Activated T-cell treated with anti-CD3 and anti-CD28 coated beads, Interleukin-2, amount 50 U/mL, for 4 hours (primary cell): Measurements from ENCODE around the gene ALAS1. TPM values are rescaled to one million over a fixed set of nuclear protein-coding genes. Genes with fewer than 3 reads are reported as not detected.
A peak's percentile ranks its signal among the peaks of the same experiment; 100 is the strongest.
"Not testable (repeated sequence)": the region's sequence is repeated elsewhere in the genome, so short reads cannot be mapped to it uniquely, and the experiment has no call there.

Source experiments
- ATAC-seq, 2 donors: fragments of 200-7000 bp; cut with Tn5 transposase; one replicate each; pipeline ENCODE4 v1.10.0; 2021
- DNase-seq: peaks from one replicate; pipeline ENCODE4 v3.0.0-alpha.2; 2020
- H3K27me3 Mint-ChIP-seq: one replicate; pipeline ENCODE4 v1.8.0; 2021; ENCODE audit warnings: low read depth, mixed read lengths
- H3K36me3 Mint-ChIP-seq: one replicate; pipeline ENCODE4 v1.8.0; 2022; ENCODE audit warnings: mixed read lengths; ENCODE audit not compliant: insufficient read depth
- H3K4me1 Mint-ChIP-seq: one replicate; pipeline ENCODE4 v1.8.0; 2021; ENCODE audit warnings: low read depth, mixed read lengths
- H3K4me3 Mint-ChIP-seq: one replicate; pipeline ENCODE4 v1.8.0; 2021; ENCODE audit warnings: mild to moderate bottlenecking, moderate library complexity, mixed read lengths
- H3K9me3 Mint-ChIP-seq: one replicate; pipeline ENCODE4 v1.8.0; 2021; ENCODE audit warnings: mixed read lengths
- total RNA-seq, 3 donors: library from RNA; stranded (reverse); gene quantifications; one replicate each; pipeline ENCODE4 v1.2.1, GENCODE V29; 2021

ALAS1 gene
- total RNA-seq, 3 donors from 2014 or later = 61.8 to 70.9 (median 66.2) TPM

DNA sequence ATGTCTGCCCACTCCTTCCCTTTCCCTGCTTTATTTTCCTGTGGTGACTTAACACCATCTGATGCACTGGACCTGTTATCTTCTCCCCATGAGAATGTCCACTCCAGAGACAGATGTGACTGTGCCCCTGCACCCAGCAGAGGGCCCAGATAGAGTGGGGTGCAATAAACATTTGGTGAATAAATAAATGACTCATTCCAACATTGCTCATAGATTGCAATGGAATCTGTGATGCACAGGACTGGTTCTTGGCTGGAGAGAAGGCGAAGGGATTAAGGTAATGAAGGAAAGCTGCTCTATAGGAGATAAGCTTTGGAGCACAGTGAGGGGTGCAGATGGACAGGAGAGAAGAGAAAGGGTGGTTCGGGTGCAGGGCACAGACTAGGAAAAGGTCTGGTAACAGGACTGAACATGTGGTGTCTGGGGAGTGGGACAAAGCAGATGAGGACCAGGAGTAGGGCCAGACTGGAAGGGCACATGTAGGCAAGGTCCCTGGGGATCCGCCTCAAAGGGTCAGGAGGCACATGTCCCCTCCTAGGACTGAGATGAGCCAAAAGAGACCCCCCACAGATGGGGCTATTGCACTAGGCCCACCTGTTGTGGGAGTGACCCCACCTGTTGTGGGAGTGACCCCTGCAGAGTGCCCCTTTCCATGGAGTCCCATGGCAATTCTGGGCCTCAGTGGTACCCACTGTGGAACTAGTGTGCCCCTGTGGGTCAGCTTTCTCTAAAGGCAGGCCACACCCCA lies 26.3 kb upstream of the ALAS1 start:
- H3K4me1 Mint-ChIP-seq = no peaks in the 10 kb centered on the region
- ATAC-seq (peak in 1 of 2 donors; percentile 38), DNase-seq (no peak)

GRCh38 chr3:52172262-52172757 lies 25.6 kb upstream of the ALAS1 start:
- H3K4me3 Mint-ChIP-seq = no peak overlapping the region
- no peaks in the 10 kb centered on the region for H3K4me1 Mint-ChIP-seq
- no peak for DNase-seq
- no peak for ATAC-seq
- no peaks in the 10 kb centered on the region for H3K9me3 Mint-ChIP-seq
- no peaks in the 10 kb centered on the region for H3K27me3 Mint-ChIP-seq
- no peaks in the 10 kb centered on the region for H3K36me3 Mint-ChIP-seq

More for the DNA sequence above, 26.3 kb upstream of the ALAS1 start:
- H3K4me3 Mint-ChIP-seq = no peak overlapping the region
- no peaks in the 10 kb centered on the region for H3K36me3 Mint-ChIP-seq
- no peaks in the 10 kb centered on the region for H3K9me3 Mint-ChIP-seq
- no peaks in the 10 kb centered on the region for H3K27me3 Mint-ChIP-seq

- H3K9me3 Mint-ChIP-seq = no peaks in the 10 kb centered on the region
- DNase-seq (no peak), ATAC-seq (no peak)
- H3K4me3 Mint-ChIP-seq = no peak overlapping the region
- H3K27me3 Mint-ChIP-seq = no peaks in the 10 kb centered on the region
- no peaks in the 10 kb centered on the region for H3K36me3 Mint-ChIP-seq
- H3K4me1 Mint-ChIP-seq = no peaks in the 10 kb centered on the region
Measured at GRCh38 chr3:52173101-52173500, 24.9 kb upstream of the ALAS1 start.

GRCh38 chr3:52174896-52175295 lies 23.1 kb upstream of the ALAS1 start:
- H3K4me1 Mint-ChIP-seq = no peaks in the 10 kb centered on the region
- ATAC-seq = no peak
- no peaks in the 10 kb centered on the region for H3K27me3 Mint-ChIP-seq
- no peak overlapping the region for H3K4me3 Mint-ChIP-seq
- no peaks in the 10 kb centered on the region for H3K36me3 Mint-ChIP-seq
- DNase-seq = no peak
- no peaks in the 10 kb centered on the region for H3K9me3 Mint-ChIP-seq

GRCh38 chr3:52175416-52176179 lies 22.4 kb upstream of the ALAS1 start:
- H3K9me3 Mint-ChIP-seq = no peaks in the 10 kb centered on the region
- no peaks in the 10 kb centered on the region for H3K36me3 Mint-ChIP-seq
- no peak for DNase-seq
- no peaks in the 10 kb centered on the region for H3K4me1 Mint-ChIP-seq
- H3K27me3 Mint-ChIP-seq = no peaks in the 10 kb centered on the region
- no peak for ATAC-seq
- H3K4me3 Mint-ChIP-seq = no peak overlapping the region

DNA sequence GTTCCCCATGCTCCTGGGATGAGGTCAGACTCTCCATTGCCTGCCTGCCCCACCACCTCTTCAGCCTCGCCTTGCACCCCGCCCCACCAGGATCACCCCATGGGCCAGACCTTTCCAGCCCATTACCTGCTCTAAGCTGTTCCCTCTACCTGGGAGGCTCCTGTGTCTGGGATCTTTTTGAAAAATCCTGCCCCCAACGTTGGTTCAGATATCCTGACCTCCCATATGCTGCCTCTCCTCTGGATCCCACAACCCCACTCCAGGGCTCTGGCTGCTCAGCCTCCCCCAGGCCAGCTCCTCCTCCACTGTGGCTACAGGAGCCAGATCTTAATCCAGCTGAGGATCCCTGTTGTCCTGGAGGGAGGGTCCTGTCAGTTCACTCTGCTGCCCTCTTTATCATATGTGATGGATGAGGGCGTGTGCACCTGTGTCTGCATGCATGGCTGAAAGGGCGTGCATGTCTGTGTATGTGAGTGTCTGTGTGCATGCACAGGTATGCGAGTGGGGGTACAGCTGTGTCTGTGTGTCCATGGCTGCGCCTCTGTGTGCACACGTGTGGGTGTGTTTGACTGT lies 21.7 kb upstream of the ALAS1 start:
- Mint-ChIP-seq H3K36me3 (no peaks in the 10 kb centered on the region), H3K4me3 (no peak overlapping the region), H3K4me1 (no peaks in the 10 kb centered on the region), H3K9me3 (no peaks in the 10 kb centered on the region), H3K27me3 (no peaks in the 10 kb centered on the region)
- DNase-seq (no peak), ATAC-seq (no peak)

GRCh38 chr3:52176951-52177700 lies 20.8 kb upstream of the ALAS1 start:
- ATAC-seq (no peak), DNase-seq (no peak)
- Mint-ChIP-seq H3K27me3 (no peaks in the 10 kb centered on the region), H3K4me3 (no peak overlapping the region), H3K36me3 (no peaks in the 10 kb centered on the region), H3K9me3 (no peaks in the 10 kb centered on the region), H3K4me1 (no peaks in the 10 kb centered on the region)

GRCh38 chr3:52177701-52178042 lies 20.3 kb upstream of the ALAS1 start:
- no peaks in the 10 kb centered on the region for H3K36me3 Mint-ChIP-seq
- H3K9me3 Mint-ChIP-seq = no peaks in the 10 kb centered on the region
- peaks cover 5% of the 10 kb centered on the region for H3K4me1 Mint-ChIP-seq
- DNase-seq = no peak
- no peak overlapping the region for H3K4me3 Mint-ChIP-seq
- H3K27me3 Mint-ChIP-seq = no peaks in the 10 kb centered on the region
- no peak for ATAC-seq

DNA sequence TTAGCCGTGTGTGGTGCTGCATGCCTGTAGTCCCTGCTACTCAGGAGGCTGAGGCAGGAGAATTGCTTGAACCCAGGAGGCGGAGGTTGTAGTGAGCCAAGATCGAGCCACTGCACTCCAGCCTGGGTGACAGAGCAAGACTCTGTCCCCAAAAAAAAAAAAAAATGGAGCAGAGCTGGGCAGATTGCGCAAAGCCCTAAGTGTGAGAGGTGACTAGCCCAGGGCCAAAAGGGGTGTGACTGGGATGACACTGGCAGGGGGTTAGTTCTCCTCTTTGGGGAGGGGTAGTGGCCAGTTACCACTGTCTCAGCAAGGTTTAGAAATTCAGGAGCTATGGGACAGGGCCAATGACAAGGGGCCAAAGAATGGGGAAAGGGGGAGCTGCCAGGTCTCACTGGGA lies 19.8 kb upstream of the ALAS1 start:
- DNase-seq, H3K36me3 Mint-ChIP-seq, H3K9me3 Mint-ChIP-seq: not testable (repeated sequence)

GRCh38 chr3:52178537-52178936 lies 19.4 kb upstream of the ALAS1 start:
- Mint-ChIP-seq H3K4me1 (peaks cover 7% of the 10 kb centered on the region), H3K4me3 (no peak overlapping the region), H3K9me3 (no peaks in the 10 kb centered on the region), H3K27me3 (no peaks in the 10 kb centered on the region), H3K36me3 (no peaks in the 10 kb centered on the region)
- DNase-seq (no peak), ATAC-seq (no peak)

More for the DNA sequence above, 19.8 kb upstream of the ALAS1 start:
- not testable (repeated sequence) for H3K4me1 Mint-ChIP-seq, ATAC-seq, H3K4me3 Mint-ChIP-seq, H3K27me3 Mint-ChIP-seq

GRCh38 chr3:52181543-52181942 lies 16.4 kb upstream of the ALAS1 start:
- ATAC-seq = no peak
- peaks cover 7% of the 10 kb centered on the region for H3K4me1 Mint-ChIP-seq
- H3K36me3 Mint-ChIP-seq = no peaks in the 10 kb centered on the region
- H3K4me3 Mint-ChIP-seq = no peak overlapping the region
- no peaks in the 10 kb centered on the region for H3K27me3 Mint-ChIP-seq
- no peak for DNase-seq
- no peaks in the 10 kb centered on the region for H3K9me3 Mint-ChIP-seq

DNA sequence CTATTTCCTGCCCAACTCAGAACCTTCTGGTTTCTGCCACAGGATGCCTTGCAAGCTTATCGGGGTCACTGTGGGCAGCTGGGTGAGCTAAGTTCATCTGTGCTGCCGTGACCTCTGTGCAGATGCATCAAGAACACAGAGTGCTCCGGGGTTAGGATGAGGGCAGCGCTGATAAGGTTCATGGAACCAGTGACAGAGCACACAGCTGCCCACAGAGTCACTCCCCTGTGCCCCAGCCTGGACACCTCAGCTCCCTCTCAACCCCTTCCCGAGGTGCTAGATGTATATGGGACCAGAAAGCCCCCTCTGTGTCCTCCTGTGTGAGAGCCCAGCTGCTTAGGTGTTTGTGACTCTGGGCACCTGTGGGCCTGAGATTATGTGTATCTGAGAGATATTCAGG lies 15.8 kb upstream of the ALAS1 start:
- H3K9me3 Mint-ChIP-seq = no peaks in the 10 kb centered on the region
- DNase-seq (no peak), ATAC-seq (peak in 1 of 2 donors; percentile 25)
- H3K4me1 Mint-ChIP-seq = peaks cover 7% of the 10 kb centered on the region
- H3K27me3 Mint-ChIP-seq = no peaks in the 10 kb centered on the region
- H3K36me3 Mint-ChIP-seq = no peaks in the 10 kb centered on the region
- no peak overlapping the region for H3K4me3 Mint-ChIP-seq

DNA sequence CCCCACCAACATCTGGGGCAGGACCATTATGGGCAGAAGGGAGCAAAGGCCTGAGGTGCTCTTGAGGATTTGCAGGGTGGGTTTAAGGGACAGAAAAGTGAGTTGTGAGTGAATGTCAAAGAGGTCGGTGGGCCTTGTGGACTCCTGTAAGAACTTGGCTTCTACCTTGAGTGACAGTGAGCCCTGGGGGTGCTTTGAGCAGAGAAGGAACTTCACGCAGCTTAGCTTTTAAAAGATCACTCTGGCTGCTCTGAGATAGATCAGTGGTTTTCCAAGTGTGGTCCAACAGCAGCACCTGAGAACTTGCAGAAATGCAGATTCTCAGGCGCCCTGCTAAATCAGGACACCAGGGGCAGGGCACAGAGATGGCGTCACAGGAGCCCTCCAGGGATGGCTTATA lies 15.3 kb upstream of the ALAS1 start:
- Mint-ChIP-seq H3K4me3 (no peak overlapping the region), H3K36me3 (no peaks in the 10 kb centered on the region), H3K27me3 (no peaks in the 10 kb centered on the region), H3K9me3 (no peaks in the 10 kb centered on the region), H3K4me1 (peaks cover 7% of the 10 kb centered on the region)
- ATAC-seq = no peak
- DNase-seq = no peak

GRCh38 chr3:52183786-52184445 lies 14.0 kb upstream of the ALAS1 start:
- Mint-ChIP-seq H3K4me1 (peaks cover 9% of the 10 kb centered on the region), H3K4me3 (no peak overlapping the region), H3K9me3 (no peaks in the 10 kb centered on the region), H3K36me3 (no peaks in the 10 kb centered on the region), H3K27me3 (no peaks in the 10 kb centered on the region)
- ATAC-seq (no peak), DNase-seq (no peak)
